Stomach (tissue), 4 donors: ENCODE results near the gene TP53I3.

Experiments
- CTCF ChIP-seq, 7 experiments: fragments of 450-650 bp in 4 of 7; fragments of 200-600 bp in 3 of 7; sonication (generic) in 3 of 7; IDR thresholded peaks; one replicate each; pipeline ENCODE4 v1.5.1; 2016 to 2019; ENCODE audit warnings: antibody characterized with exemption in 7 of 7, control low read depth in 2 of 7, mild to moderate bottlenecking in 1 of 7
- EP300 ChIP-seq: sonication (generic); formaldehyde crosslinking; IDR thresholded peaks from one replicate; pipeline ENCODE4 v1.6.1; 2017; ENCODE audit warnings: antibody characterized with exemption
- POLR2A ChIP-seq, 4 donors: fragments of 450-650 bp; IDR thresholded peaks; one replicate each; pipeline ENCODE4 v1.6.1; 2016; ENCODE audit warnings: antibody characterized with exemption in 4 of 4, control low read depth in 2 of 4, mild to moderate bottlenecking in 1 of 4, moderate library complexity in 1 of 4
- POLR2AphosphoS5 ChIP-seq, 3 donors: sonication (generic); formaldehyde crosslinking; IDR thresholded peaks; one replicate each; pipeline ENCODE4 v1.6.1; 2016; ENCODE audit warnings: antibody characterized with exemption in 3 of 3

GRCh38 chr2:24047703-24048033 lies 37.0 kb downstream of the TP53I3 start:
- no peak for TF ChIP-seq CTCF (IDR thresholded peaks at IDR 0.05)
- TF ChIP-seq POLR2A (IDR thresholded peaks at IDR 0.05) = no peak
- TF ChIP-seq POLR2AphosphoS5 (IDR thresholded peaks at IDR 0.05) = no peak
- TF ChIP-seq EP300 = no peak
